DLD1 (cell line): ENCODE results near the gene FAM131C.
"Not testable (repeated sequence)": the region's sequence is repeated elsewhere in the genome, so short reads cannot be mapped to it uniquely, and the experiment has no call there.

Experiments
- in situ Hi-C: cut with HindIII; loops from 2 replicates; pipeline ENCODE4 v1.10.0; 2017; ENCODE audit warnings: low sequenced_read_pairs

Gene FAM131C

GRCh38 chr1:16107039-16107438, 33.6 kb upstream of the FAM131C start:
- in situ Hi-C loops = not testable (repeated sequence)

- in situ Hi-C loops = no loop called here
Measured at GRCh38 chr1:16101623-16102022, 28.2 kb upstream of the FAM131C start.

- in situ Hi-C loops = no loop called here
Measured at GRCh38 chr1:16099412-16099811, 26.0 kb upstream of the FAM131C start.

- in situ Hi-C loops = no loop called here
Measured at GRCh38 chr1:16095447-16095846, 22.0 kb upstream of the FAM131C start.

- in situ Hi-C loops = no loop called here
Measured at GRCh38 chr1:16094453-16095158, 21.2 kb upstream of the FAM131C start.

GRCh38 chr1:16093611-16094010, 20.2 kb upstream of the FAM131C start:
- in situ Hi-C loops = no loop called here

GRCh38 chr1:16092923-16093511, 19.6 kb upstream of the FAM131C start:
- in situ Hi-C loops = no loop called here

GRCh38 chr1:16092097-16092922, 18.9 kb upstream of the FAM131C start:
- in situ Hi-C loops = no loop called here

- in situ Hi-C loops = no loop called here
Measured at GRCh38 chr1:16091296-16091695, 17.8 kb upstream of the FAM131C start.

GRCh38 chr1:16090076-16090826, 16.8 kb upstream of the FAM131C start:
- in situ Hi-C loops = no loop called here

- in situ Hi-C loops = no loop called here
Measured at GRCh38 chr1:16088996-16089395, 15.5 kb upstream of the FAM131C start.

GRCh38 chr1:16088351-16088911, 15.0 kb upstream of the FAM131C start:
- in situ Hi-C loops = no loop called here

GRCh38 chr1:16087733-16088132, 14.3 kb upstream of the FAM131C start:
- in situ Hi-C loops = no loop called here

GRCh38 chr1:16085522-16085921, 12.1 kb upstream of the FAM131C start:
- in situ Hi-C loops = no loop called here

- in situ Hi-C loops = no loop called here
Measured at GRCh38 chr1:16083486-16083885, 10.0 kb upstream of the FAM131C start.

GRCh38 chr1:16082283-16083038, 9.0 kb upstream of the FAM131C start:
- in situ Hi-C loops = no loop called here

GRCh38 chr1:16081636-16082035, 8.2 kb upstream of the FAM131C start:
- in situ Hi-C loops = no loop called here

GRCh38 chr1:16080422-16081150, 7.1 kb upstream of the FAM131C start:
- in situ Hi-C loops = no loop called here

- in situ Hi-C loops = no loop called here
Measured at GRCh38 chr1:16078925-16079656, 5.6 kb upstream of the FAM131C start.
